ENCODE results near the gene SPAG5.

GRCh38 chr17:28612531-28612930 lies 13.7 kb upstream of the SPAG5 start:
- no peak for TF ChIP-seq CTCF (IDR thresholded peaks at IDR 0.05; ENCODE audit: insufficient read depth, low read length, poor library complexity, severe bottlenecking)
- no peak for TF ChIP-seq EZH2phosphoT487 (conservative IDR thresholded peaks at IDR 0.05; ENCODE audit: low read length)
